Liver (tissue), 3 donors: ENCODE measurements around the gene BMP7.

Experiments used
- CTCF ChIP-seq: fragments of 150-350 bp; IDR thresholded peaks from 2 replicates; pipeline ENCODE4 v1.5.1; 2017; ENCODE audit warnings: improper control_type of control experiment, low read depth, low read length; ENCODE audit not compliant: missing input control
- EGR1 ChIP-seq, 2 donors: IDR thresholded peaks; 2 replicates each; pipeline ENCODE4 v1.6.1; 2016 to 2018; ENCODE audit warnings: antibody characterized with exemption in 2 of 2, low read depth in 2 of 2
- REST ChIP-seq: IDR thresholded peaks from 2 replicates; pipeline ENCODE4 v1.6.1; 2016; ENCODE audit warnings: antibody characterized with exemption, mild to moderate bottlenecking
- SP1 ChIP-seq: IDR thresholded peaks from 2 replicates; pipeline ENCODE4 v1.6.1; 2018; ENCODE audit warnings: antibody characterized with exemption, mild to moderate bottlenecking
- donor health status: healthy.
- donor health status: healthy.

DNA sequence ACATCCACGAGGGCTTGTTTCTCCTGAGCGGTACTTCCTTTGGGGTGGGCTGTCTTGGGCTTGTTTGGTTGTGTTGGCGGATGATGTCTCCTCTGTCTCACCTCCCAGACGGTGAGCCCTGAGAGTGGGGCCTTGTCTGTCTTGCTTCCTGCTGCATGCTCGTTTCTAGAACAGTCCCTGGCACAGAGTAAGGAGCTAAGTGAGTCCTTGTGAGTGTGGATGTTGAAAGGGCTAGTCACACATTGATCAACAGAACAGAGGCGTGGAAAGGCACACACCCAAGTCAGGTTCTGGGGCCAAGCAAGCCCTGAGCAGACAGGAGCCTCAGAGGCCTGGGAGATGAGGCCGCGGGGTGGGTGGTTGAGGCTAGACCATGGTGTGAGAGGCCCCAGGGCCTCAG lies 111.0 kb downstream of the BMP7 start:
- TF ChIP-seq CTCF (no peak), SP1 (no peak), EGR1 (IDR thresholded peaks at IDR 0.05; ENCODE audit: low read depth in 2 of 2) (no peak), REST (no peak)
